H9 (cell line): ENCODE results near the gene SYK. TPM values are rescaled to one million over a fixed set of nuclear protein-coding genes. Genes with fewer than 3 reads are reported as not detected.

Experiments used
- DNase-seq: peaks from one replicate; pipeline ENCODE4 v3.0.0-alpha.2; 2017
- H2AFZ ChIP-seq: one replicate; pipeline ENCODE4 v1.6.1; 2013; ENCODE audit warnings: mild to moderate bottlenecking, low read length, control low read depth, moderate library complexity
- H2AK5ac ChIP-seq: 2 replicates; pipeline ENCODE4 v1.6.1; 2013; ENCODE audit warnings: low read length, control low read depth, mixed read lengths; ENCODE audit not compliant: insufficient read length
- H2BK120ac ChIP-seq: one replicate; pipeline ENCODE4 v1.6.1; 2013; ENCODE audit warnings: low read depth, mild to moderate bottlenecking, low read length, control low read depth, inconsistent platforms; ENCODE audit not compliant: poor library complexity, severe bottlenecking
- H2BK12ac ChIP-seq: 2 replicates; pipeline ENCODE4 v1.6.1; 2013; ENCODE audit warnings: low read length, control low read depth, mixed read lengths, low read depth; ENCODE audit not compliant: insufficient read length
- H2BK15ac ChIP-seq: 2 replicates; pipeline ENCODE4 v1.6.1; 2013; ENCODE audit warnings: low read depth, low read length, control low read depth
- H2BK20ac ChIP-seq: one replicate; pipeline ENCODE4 v1.6.1; 2013; ENCODE audit warnings: low read depth, mild to moderate bottlenecking, low read length, control low read depth, inconsistent platforms; ENCODE audit not compliant: poor library complexity, severe bottlenecking
- H2BK5ac ChIP-seq: 2 replicates; pipeline ENCODE4 v1.6.1; 2013; ENCODE audit warnings: low read length, control low read depth, mixed read lengths; ENCODE audit not compliant: insufficient read length
- H3K14ac ChIP-seq: 2 replicates; pipeline ENCODE4 v1.6.1; 2013; ENCODE audit warnings: low read length, control low read depth; ENCODE audit not compliant: insufficient read depth
- H3K18ac ChIP-seq: 2 replicates; pipeline ENCODE4 v1.6.1; 2013; ENCODE audit warnings: low read depth, mild to moderate bottlenecking, mixed read lengths, low read length, control low read depth; ENCODE audit not compliant: insufficient read length
- H3K23ac ChIP-seq: 2 replicates; pipeline ENCODE4 v1.6.1; 2013; ENCODE audit warnings: low read length, control low read depth, mixed read lengths, low read depth; ENCODE audit not compliant: insufficient read length
- H3K23me2 ChIP-seq: 2 replicates; pipeline ENCODE4 v1.6.1; 2013; ENCODE audit warnings: low read depth, mild to moderate bottlenecking, mixed read lengths, low read length, control low read depth; ENCODE audit not compliant: insufficient read length, poor library complexity, severe bottlenecking
- H3K27ac ChIP-seq: 2 replicates; pipeline ENCODE4 v1.5.1; 2013; ENCODE audit warnings: low read length, control low read depth, mixed read lengths, low read depth; ENCODE audit not compliant: insufficient read length
- H3K27me3 ChIP-seq: 2 replicates; pipeline ENCODE4 v1.6.1; 2013; ENCODE audit warnings: low read length, control low read depth, inconsistent platforms; ENCODE audit not compliant: insufficient read depth
- H3K4ac ChIP-seq: 2 replicates; pipeline ENCODE4 v1.6.1; 2013; ENCODE audit warnings: low read depth, mild to moderate bottlenecking, control low read depth, inconsistent platforms, low read length, moderate library complexity
- H3K4me1 ChIP-seq: 2 replicates; pipeline ENCODE4 v1.6.1; 2013; ENCODE audit warnings: low read length, control low read depth, inconsistent platforms; ENCODE audit not compliant: insufficient read depth
- H3K4me2 ChIP-seq: 2 replicates; pipeline ENCODE4 v1.6.1; 2013; ENCODE audit warnings: low read length, control low read depth, mixed read lengths; ENCODE audit not compliant: insufficient read length, insufficient read depth
- H3K56ac ChIP-seq: 2 replicates; pipeline ENCODE4 v1.6.1; 2013; ENCODE audit warnings: low read depth, mild to moderate bottlenecking, mixed read lengths, low read length, control low read depth; ENCODE audit not compliant: insufficient read length
- H3K79me1 ChIP-seq: 2 replicates; pipeline ENCODE4 v1.6.1; 2013; ENCODE audit warnings: low read depth, mild to moderate bottlenecking, moderate library complexity, low read length, control low read depth, inconsistent platforms; ENCODE audit not compliant: insufficient read depth, poor library complexity, severe bottlenecking
- H3K79me2 ChIP-seq: 2 replicates; pipeline ENCODE4 v1.6.1; 2013; ENCODE audit warnings: low read length, control low read depth, inconsistent platforms; ENCODE audit not compliant: insufficient read depth
- H3K9ac ChIP-seq: 2 replicates; pipeline ENCODE4 v1.6.1; 2013; ENCODE audit warnings: low read length, control low read depth, mixed read lengths; ENCODE audit not compliant: insufficient read length; ENCODE audit errors: extremely low read depth
- H3K9me3 ChIP-seq: one replicate; pipeline ENCODE4 v1.6.1; 2013; ENCODE audit warnings: low read depth, low read length, inconsistent platforms; ENCODE audit not compliant: control insufficient read depth
- H3T11ph ChIP-seq: one replicate; pipeline ENCODE4 v1.6.1; 2013; ENCODE audit warnings: mild to moderate bottlenecking, low read length, control low read depth, inconsistent platforms
- H4K20me1 ChIP-seq: one replicate; pipeline ENCODE4 v1.6.1; 2013; ENCODE audit not compliant: control insufficient read depth, insufficient read length, insufficient read depth
- H4K5ac ChIP-seq: 2 replicates; pipeline ENCODE4 v1.6.1; 2013; ENCODE audit warnings: low read depth, mild to moderate bottlenecking, mixed read lengths, low read length, control low read depth; ENCODE audit not compliant: insufficient read length
- H4K8ac ChIP-seq: replicated peaks from 2 replicates; pipeline ENCODE4 v1.6.1; 2013; ENCODE audit warnings: low read length, control low read depth, mixed read lengths, low read depth; ENCODE audit not compliant: insufficient read length
- H4K91ac ChIP-seq: 2 replicates; pipeline ENCODE4 v1.6.1; 2013; ENCODE audit warnings: low read depth, mild to moderate bottlenecking, moderate library complexity, mixed read lengths, low read length, control low read depth; ENCODE audit not compliant: insufficient read length
- H3K27ac Mint-ChIP-seq, 3 experiments: 2 replicates in 2 of 3; 3 replicates in 1 of 3; pipeline ENCODE4 v1.8.0; 2020 to 2021; ENCODE audit warnings: mixed read lengths in 3 of 3, mild to moderate bottlenecking in 1 of 3, moderate library complexity in 1 of 3
- H3K27me3 Mint-ChIP-seq: 2 replicates; pipeline ENCODE4 v1.8.0; 2021; ENCODE audit warnings: low read depth, mild to moderate bottlenecking, moderate library complexity, mixed read lengths
- H3K36me3 Mint-ChIP-seq, 3 experiments: 2 replicates in 2 of 3; 3 replicates in 1 of 3; pipeline ENCODE4 v1.8.0; 2020 to 2021; ENCODE audit warnings: low read depth in 3 of 3, mixed read lengths in 3 of 3; ENCODE audit not compliant: insufficient read depth in 1 of 3
- H3K4me1 Mint-ChIP-seq, 2 experiments: 2 replicates each; pipeline ENCODE4 v1.8.0; 2020; ENCODE audit warnings: mixed read lengths in 2 of 2
- H3K4me3 Mint-ChIP-seq, 2 experiments: 2 replicates in 1 of 2; 3 replicates in 1 of 2; pipeline ENCODE4 v1.8.0; 2020 to 2021; ENCODE audit warnings: mild to moderate bottlenecking in 2 of 2, mixed read lengths in 2 of 2, moderate library complexity in 1 of 2
- H3K9me3 Mint-ChIP-seq, 2 experiments: 2 replicates in 1 of 2; 3 replicates in 1 of 2; pipeline ENCODE4 v1.8.0; 2020; ENCODE audit warnings: mild to moderate bottlenecking in 2 of 2, mixed read lengths in 2 of 2, moderate library complexity in 1 of 2
- WGBS: extraction: QIAGEN DNeasy Blood & Tissue Kit; methylation state at CpG from one replicate; pipeline ENCODE4 v1.1.7; 2013; ENCODE audit warnings: missing lambda C conversion rate, low lambda C conversion rate, mixed read lengths; ENCODE audit not compliant: insufficient read length; ENCODE audit errors: extremely low coverage; 5-methylcytosine and 5-hydroxymethylcytosine counted together
- total RNA-seq: library from RNA; stranded (reverse); gene quantifications from 2 replicates; pipeline ENCODE4 v1.2.1, GENCODE V29; 2021
- TF ChIP-seq, protein P1 (sequence below): fragments of 200-600 bp; sonication (generic); conservative IDR thresholded peaks from 3 replicates; pipeline ENCODE4 v1.8.0; 2021; ENCODE audit warnings: antibody characterized with exemption, mild to moderate bottlenecking

SYK gene
- total RNA-seq, 1 experiment from 2014 or later = 7.9 TPM

DNA sequence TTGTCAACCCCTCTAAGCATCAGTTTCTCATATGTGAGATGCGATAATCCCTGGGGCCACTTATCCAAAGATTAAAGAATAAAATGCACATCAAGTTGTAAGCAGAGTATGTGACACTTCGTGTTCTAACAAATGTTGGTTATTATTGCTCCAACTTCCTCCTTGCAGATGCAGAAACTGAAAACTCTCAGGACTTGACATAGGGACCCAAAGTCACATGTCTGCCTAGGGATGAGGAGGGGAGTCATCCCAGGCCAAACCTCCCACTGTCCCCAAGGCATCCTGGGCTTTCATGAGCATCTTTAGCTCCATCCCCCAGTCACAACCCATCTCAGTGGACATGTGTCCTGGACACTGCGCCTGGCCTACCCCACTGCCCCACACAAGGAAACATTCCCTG lies 27.5 kb upstream of the SYK start:
- Mint-ChIP-seq H3K4me1 (peaks cover 10% of the 10 kb centered on the region in 2 experiments), H3K27ac (no peak overlapping the region), H3K36me3 (peaks cover 7 to 14% (median 13%) of the 10 kb centered on the region in 3 experiments; a peak in 6 of 7 replicates), H3K27me3 (peaks cover 5% of the 10 kb centered on the region), H3K4me3 (no peak overlapping the region), H3K9me3 (peaks cover 14% of the 10 kb centered on the region in 2 experiments)
- H2BK20ac ChIP-seq = no peak overlapping the region
- no peak overlapping the region for H3K18ac ChIP-seq
- no peaks in the 10 kb centered on the region for H3K23me2 ChIP-seq
- no peak overlapping the region for H2BK120ac ChIP-seq
- H3K79me1 ChIP-seq = no peaks in the 10 kb centered on the region
- no peak overlapping the region for H4K91ac ChIP-seq
- no peak overlapping the region for H3K56ac ChIP-seq
- TF ChIP-seq, protein P1, sequence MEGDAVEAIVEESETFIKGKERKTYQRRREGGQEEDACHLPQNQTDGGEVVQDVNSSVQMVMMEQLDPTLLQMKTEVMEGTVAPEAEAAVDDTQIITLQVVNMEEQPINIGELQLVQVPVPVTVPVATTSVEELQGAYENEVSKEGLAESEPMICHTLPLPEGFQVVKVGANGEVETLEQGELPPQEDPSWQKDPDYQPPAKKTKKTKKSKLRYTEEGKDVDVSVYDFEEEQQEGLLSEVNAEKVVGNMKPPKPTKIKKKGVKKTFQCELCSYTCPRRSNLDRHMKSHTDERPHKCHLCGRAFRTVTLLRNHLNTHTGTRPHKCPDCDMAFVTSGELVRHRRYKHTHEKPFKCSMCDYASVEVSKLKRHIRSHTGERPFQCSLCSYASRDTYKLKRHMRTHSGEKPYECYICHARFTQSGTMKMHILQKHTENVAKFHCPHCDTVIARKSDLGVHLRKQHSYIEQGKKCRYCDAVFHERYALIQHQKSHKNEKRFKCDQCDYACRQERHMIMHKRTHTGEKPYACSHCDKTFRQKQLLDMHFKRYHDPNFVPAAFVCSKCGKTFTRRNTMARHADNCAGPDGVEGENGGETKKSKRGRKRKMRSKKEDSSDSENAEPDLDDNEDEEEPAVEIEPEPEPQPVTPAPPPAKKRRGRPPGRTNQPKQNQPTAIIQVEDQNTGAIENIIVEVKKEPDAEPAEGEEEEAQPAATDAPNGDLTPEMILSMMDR = no peak
- no peak overlapping the region for H3K9ac ChIP-seq
- H3K4me1 ChIP-seq = peaks cover 5% of the 10 kb centered on the region; the same call in 1 of the 2 replicates
- no peak overlapping the region for H3K4me2 ChIP-seq
- H3K14ac ChIP-seq = no peak overlapping the region
- no peak overlapping the region for H3K27ac ChIP-seq
- no peak for DNase-seq
- H2BK5ac ChIP-seq = no peak overlapping the region
- no peak overlapping the region for H3K23ac ChIP-seq
- no peak overlapping the region for H4K5ac ChIP-seq
- peaks cover 14% of the 10 kb centered on the region for H3K9me3 ChIP-seq
- whole genome bisulfite sequencing = no CpG with 5 or more reads among the region's 3 CpGs
- H3K27me3 ChIP-seq = no peaks in the 10 kb centered on the region
- no peaks in the 10 kb centered on the region for H3K79me2 ChIP-seq
- H2AK5ac ChIP-seq = no peak overlapping the region
- H2BK12ac ChIP-seq = no peak overlapping the region
- no peak overlapping the region for H3K4ac ChIP-seq
- no peak overlapping the region for H2BK15ac ChIP-seq
- no peaks in the 10 kb centered on the region for H4K20me1 ChIP-seq
- H4K8ac ChIP-seq = no peak overlapping the region
- H3T11ph ChIP-seq = no peak overlapping the region
- H2AFZ ChIP-seq = no peak overlapping the region
